Esophagus squamous epithelium (tissue), 4 donors: ENCODE measurements around the gene SLC11A1.

Experiments
- CTCF ChIP-seq, 6 experiments: fragments of 450-650 bp in 4 of 6; fragments of 200-600 bp in 2 of 6; sonication (generic) in 2 of 6; IDR thresholded peaks; one replicate each; pipeline ENCODE4 v1.5.1; 2016 to 2019; ENCODE audit warnings: antibody characterized with exemption in 6 of 6, mild to moderate bottlenecking in 4 of 6, moderate library complexity in 4 of 6
- POLR2A ChIP-seq, 4 donors: fragments of 450-650 bp; IDR thresholded peaks; one replicate each; pipeline ENCODE4 v1.6.1; 2017; ENCODE audit warnings: antibody characterized with exemption in 4 of 4, mild to moderate bottlenecking in 4 of 4, moderate library complexity in 3 of 4

GRCh38 chr2:218362606-218363005, 19.5 kb upstream of the SLC11A1 start:
- TF ChIP-seq POLR2A (IDR thresholded peaks at IDR 0.05): no peak
- TF ChIP-seq CTCF (IDR thresholded peaks at IDR 0.05): no peak
